OCI-LY1 (cell line): ENCODE measurements around the gene SAMMSON.

Experiments
- CTCF ChIP-seq: fragments of 200-600 bp; sonication (generic), shearing (Covaris generic); IDR thresholded peaks from 2 replicates; pipeline ENCODE4 v1.5.1; 2017; ENCODE audit warnings: mild to moderate bottlenecking, antibody characterized with exemption, low read length, moderate library complexity, mixed read lengths
- EZH2 ChIP-seq: fragments of 200-600 bp; sonication (generic), shearing (Covaris generic); IDR thresholded peaks from 2 replicates; pipeline ENCODE4 v1.8.0; 2017; ENCODE audit warnings: borderline replicate concordance, mixed run types, mild to moderate bottlenecking, antibody characterized with exemption, low read length, moderate library complexity, mixed read lengths

GRCh38 chr3:70069557-70069956 lies 70.0 kb downstream of the SAMMSON start:
- no peak for TF ChIP-seq CTCF
- TF ChIP-seq EZH2: no peak
